HepG2 (cell line): ENCODE results near the gene PAFAH1B2. TPM values are rescaled to one million over a fixed set of nuclear protein-coding genes. Genes with fewer than 3 reads are reported as not detected.
A peak's percentile ranks its signal among the peaks of the same experiment; 100 is the strongest.

ENCODE experiments used
- FOXP4 ChIP-seq: sonication (generic); formaldehyde crosslinking; IDR thresholded peaks from 2 replicates; pipeline ENCODE4 v1.4.0; 2020; ENCODE audit warnings: missing genetic modification reagents
- KLF11 ChIP-seq: IDR thresholded peaks from 2 replicates; pipeline ENCODE4 v1.6.1; 2016; ENCODE audit warnings: missing compliant biosample characterization
- PHB2 ChIP-seq: fragments of 450-650 bp; IDR thresholded peaks from 2 replicates; pipeline ENCODE4 v1.6.1; 2018; ENCODE audit not compliant: partially characterized antibody
- RCOR2 ChIP-seq: IDR thresholded peaks from 2 replicates; pipeline ENCODE4 v1.6.1; 2016; ENCODE audit warnings: missing biosample characterization, missing genetic modification reagents
- SCMH1 ChIP-seq: sonication (generic); formaldehyde crosslinking; IDR thresholded peaks from 2 replicates; pipeline ENCODE4 v1.9.0; 2021; ENCODE audit warnings: missing genetic modification reagents, mild to moderate bottlenecking, borderline replicate concordance
- TAF1 ChIP-seq: sonication (generic); formaldehyde crosslinking; IDR thresholded peaks from 2 replicates; pipeline ENCODE4 v1.4.0; 2020; ENCODE audit warnings: missing genetic modification reagents
- THAP11 ChIP-seq: IDR thresholded peaks from 2 replicates; pipeline ENCODE4 v1.6.1; 2016; ENCODE audit warnings: missing biosample characterization, missing genetic modification reagents
- ZBTB10 ChIP-seq: sonication (generic); formaldehyde crosslinking; IDR thresholded peaks from 2 replicates; pipeline ENCODE4 v1.4.0; 2020; ENCODE audit warnings: missing genetic modification reagents, borderline replicate concordance
- ZBTB39 ChIP-seq: sonication (generic); formaldehyde crosslinking; IDR thresholded peaks from 2 replicates; pipeline ENCODE4 v1.5.0; 2020; ENCODE audit warnings: missing genetic modification reagents
- ZNF136 ChIP-seq: sonication (generic); formaldehyde crosslinking; IDR thresholded peaks from 2 replicates; pipeline ENCODE4 v1.8.1; 2022; ENCODE audit warnings: low read depth, mild to moderate bottlenecking, moderate library complexity, missing genetic modification reagents
- ZNF687 ChIP-seq: sonication (generic); formaldehyde crosslinking; IDR thresholded peaks from 2 replicates; pipeline ENCODE4 v1.5.1; 2020; ENCODE audit warnings: mild to moderate bottlenecking, missing genetic modification reagents, moderate library complexity
- polyA plus RNA-seq, 8 experiments: library from polyadenylated mRNA; depleted of rRNA in 3 of 8; stranded (reverse) in 7 of 8; unstranded in 1 of 8; fragments of >200 nt; fragmentation: Illumina TruSeq in 4 of 8; extraction: Trizol in 4 of 8; gene quantifications; 2 replicates each; pipeline versions ENCODE4 v1.2.1 to v1.2.3, GENCODE V29; 2011 to 2016; ENCODE audit warnings: low read depth in 4 of 8, missing spikeins in 1 of 8, mixed read lengths in 1 of 8; ENCODE audit not compliant: insufficient read depth in 1 of 8
- total RNA-seq, 5 experiments: library from RNA; depleted of rRNA; stranded (reverse); fragments of >200 nt; fragmentation: Illumina TruSeq; extraction: Trizol; gene quantifications; 2 replicates each; pipeline ENCODE4 v1.2.3, GENCODE V29; 2016; ENCODE audit warnings: low read depth in 1 of 5
- TF ChIP-seq, protein P1 (sequence below): sonication (generic); formaldehyde crosslinking; IDR thresholded peaks from 2 replicates; pipeline ENCODE4 v1.4.0; 2020; ENCODE audit warnings: missing genetic modification reagents, borderline replicate concordance

The PAFAH1B2 gene
- total and polyA plus RNA-seq, 2 of the 13 experiments (the other 11 are each of a cell fraction or from before 2014, with no cell fraction given), result 28.8 to 104 TPM

DNA sequence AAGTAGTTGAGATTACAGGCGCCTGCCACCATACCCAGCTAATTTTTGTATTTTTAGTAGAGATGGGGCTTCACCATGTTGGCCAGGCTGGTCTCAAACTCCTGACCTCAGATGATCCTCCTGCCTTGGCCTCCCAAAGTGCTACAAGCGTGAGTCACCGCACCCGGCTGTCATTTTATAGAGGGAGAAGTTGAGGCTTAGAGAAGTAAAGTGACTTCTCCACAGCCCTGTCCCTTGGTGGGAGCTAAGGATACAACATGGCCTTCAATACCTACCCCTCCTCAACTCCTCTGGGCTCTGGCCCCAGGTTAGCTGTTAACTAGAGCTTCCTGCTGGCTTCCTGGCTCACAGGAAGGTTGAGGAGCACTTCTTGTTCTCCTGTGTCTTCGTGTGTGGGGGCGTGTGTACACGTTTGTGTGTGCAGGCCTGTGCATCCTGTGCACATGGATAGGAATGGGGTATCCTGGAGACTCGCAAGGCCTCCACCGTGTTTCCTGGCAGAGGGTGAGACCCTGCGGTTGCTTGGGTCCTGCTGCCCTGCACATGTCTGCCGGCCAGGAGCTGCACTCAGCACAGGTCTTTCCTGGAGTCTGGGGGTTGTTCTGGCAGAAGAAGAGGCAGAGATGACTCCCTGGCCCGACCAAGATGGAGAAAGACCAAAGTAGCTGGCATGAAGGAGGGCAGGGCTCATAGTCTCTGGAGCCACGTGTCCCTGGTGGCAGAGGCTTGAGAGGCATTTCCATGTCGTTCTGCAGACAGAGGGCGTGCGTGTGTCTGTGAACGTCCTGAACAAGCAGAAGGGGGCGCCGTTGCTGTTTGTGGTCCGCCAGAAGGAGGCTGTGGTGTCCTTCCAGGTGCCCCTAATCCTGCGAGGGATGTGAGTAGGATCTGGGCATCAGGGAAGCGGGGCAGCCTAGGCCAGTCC is 36.8 kb downstream of the PAFAH1B2 start (continued):
- TF ChIP-seq RCOR2, result no peak
- TF ChIP-seq TAF1, result 0 out of 2 replicates have a peak, but pooled peaks have one; percentile 33
- TF ChIP-seq, protein P1, sequence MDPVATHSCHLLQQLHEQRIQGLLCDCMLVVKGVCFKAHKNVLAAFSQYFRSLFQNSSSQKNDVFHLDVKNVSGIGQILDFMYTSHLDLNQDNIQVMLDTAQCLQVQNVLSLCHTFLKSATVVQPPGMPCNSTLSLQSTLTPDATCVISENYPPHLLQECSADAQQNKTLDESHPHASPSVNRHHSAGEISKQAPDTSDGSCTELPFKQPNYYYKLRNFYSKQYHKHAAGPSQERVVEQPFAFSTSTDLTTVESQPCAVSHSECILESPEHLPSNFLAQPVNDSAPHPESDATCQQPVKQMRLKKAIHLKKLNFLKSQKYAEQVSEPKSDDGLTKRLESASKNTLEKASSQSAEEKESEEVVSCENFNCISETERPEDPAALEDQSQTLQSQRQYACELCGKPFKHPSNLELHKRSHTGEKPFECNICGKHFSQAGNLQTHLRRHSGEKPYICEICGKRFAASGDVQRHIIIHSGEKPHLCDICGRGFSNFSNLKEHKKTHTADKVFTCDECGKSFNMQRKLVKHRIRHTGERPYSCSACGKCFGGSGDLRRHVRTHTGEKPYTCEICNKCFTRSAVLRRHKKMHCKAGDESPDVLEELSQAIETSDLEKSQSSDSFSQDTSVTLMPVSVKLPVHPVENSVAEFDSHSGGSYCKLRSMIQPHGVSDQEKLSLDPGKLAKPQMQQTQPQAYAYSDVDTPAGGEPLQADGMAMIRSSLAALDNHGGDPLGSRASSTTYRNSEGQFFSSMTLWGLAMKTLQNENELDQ (CRISPR knock-in tag), result no peak
- no peak for TF ChIP-seq KLF11 (CRISPR knock-in tag)
- TF ChIP-seq SCMH1 (CRISPR knock-in tag), result no peak
- peak; percentile 29; the same call in 1 of the 2 replicates for TF ChIP-seq THAP11 (CRISPR knock-in tag)
- no peak for TF ChIP-seq ZNF136
- TF ChIP-seq FOXP4 (CRISPR knock-in tag), result 0 out of 2 replicates have a peak, but pooled peaks have one; percentile 14
- TF ChIP-seq ZBTB10 (CRISPR knock-in tag), result no peak
- no peak for TF ChIP-seq ZBTB39 (CRISPR knock-in tag)
- TF ChIP-seq ZNF687, result peak; percentile 80
- TF ChIP-seq PHB2, result no peak
